Measurements from ENCODE around the gene LRRC3. TPM values are rescaled to one million over a fixed set of nuclear protein-coding genes. Genes with fewer than 3 reads are reported as not detected.

The LRRC3 gene
- total RNA-seq, 1 experiment from 2014 or later: not detected

GRCh38 chr21:44431300-44431699, 24.0 kb upstream of the LRRC3 start:
- no peaks in the 10 kb centered on the region for H3K9me3 ChIP-seq (replicated peaks)

GRCh38 chr21:44432841-44433790, 22.2 kb upstream of the LRRC3 start:
- H3K36me3 ChIP-seq: no peaks in the 10 kb centered on the region
- no peak for DNase-seq
- no peaks in the 10 kb centered on the region for H3K9me3 ChIP-seq (replicated peaks)
- H3K4me3 ChIP-seq: no peak overlapping the region
- no peaks in the 10 kb centered on the region for H3K27me3 ChIP-seq
- no peaks in the 10 kb centered on the region for H3K4me1 ChIP-seq
- no peak overlapping the region for H3K27ac ChIP-seq

More at GRCh38 chr21:44431300-44431699, 24.0 kb upstream of the LRRC3 start:
- H3K4me1 ChIP-seq: no peaks in the 10 kb centered on the region
- no peaks in the 10 kb centered on the region for H3K36me3 ChIP-seq
- DNase-seq: no peak
- H3K4me3 ChIP-seq: no peak overlapping the region
- H3K27me3 ChIP-seq: no peaks in the 10 kb centered on the region
- no peak overlapping the region for H3K27ac ChIP-seq

GRCh38 chr21:44433791-44434567, 21.3 kb upstream of the LRRC3 start:
- no peaks in the 10 kb centered on the region for H3K9me3 ChIP-seq (replicated peaks)
- no peak overlapping the region for H3K4me3 ChIP-seq
- DNase-seq: no peak
- no peaks in the 10 kb centered on the region for H3K36me3 ChIP-seq
- no peaks in the 10 kb centered on the region for H3K4me1 ChIP-seq
- H3K27ac ChIP-seq: no peak overlapping the region
- H3K27me3 ChIP-seq: no peaks in the 10 kb centered on the region

GRCh38 chr21:44434568-44434925, 20.8 kb upstream of the LRRC3 start:
- Histone ChIP-seq H3K9me3 (replicated peaks) (no peaks in the 10 kb centered on the region), H3K4me1 (no peaks in the 10 kb centered on the region), H3K27me3 (no peaks in the 10 kb centered on the region), H3K4me3 (no peak overlapping the region), H3K36me3 (no peaks in the 10 kb centered on the region), H3K27ac (no peak overlapping the region)
- no peak for DNase-seq

GRCh38 chr21:44434936-44435635, 20.2 kb upstream of the LRRC3 start:
- H3K27me3 ChIP-seq: no peaks in the 10 kb centered on the region
- no peak overlapping the region for H3K4me3 ChIP-seq
- no peak for DNase-seq
- no peaks in the 10 kb centered on the region for H3K36me3 ChIP-seq
- H3K4me1 ChIP-seq: no peaks in the 10 kb centered on the region
- H3K9me3 ChIP-seq (replicated peaks): no peaks in the 10 kb centered on the region
- no peak overlapping the region for H3K27ac ChIP-seq

- no peak for DNase-seq
- no peaks in the 10 kb centered on the region for H3K9me3 ChIP-seq (replicated peaks)
- no peaks in the 10 kb centered on the region for H3K4me1 ChIP-seq
- no peak overlapping the region for H3K4me3 ChIP-seq
- H3K27ac ChIP-seq: no peak overlapping the region
- no peaks in the 10 kb centered on the region for H3K36me3 ChIP-seq
- no peaks in the 10 kb centered on the region for H3K27me3 ChIP-seq
Measured at GRCh38 chr21:44436111-44436611, 19.1 kb upstream of the LRRC3 start.

GRCh38 chr21:44436958-44437357, 18.4 kb upstream of the LRRC3 start:
- H3K27me3 ChIP-seq: no peaks in the 10 kb centered on the region
- no peaks in the 10 kb centered on the region for H3K9me3 ChIP-seq (replicated peaks)
- no peak for DNase-seq
- no peak overlapping the region for H3K27ac ChIP-seq
- H3K4me3 ChIP-seq: no peak overlapping the region
- H3K4me1 ChIP-seq: no peaks in the 10 kb centered on the region
- H3K36me3 ChIP-seq: no peaks in the 10 kb centered on the region

- Histone ChIP-seq H3K4me3 (no peak overlapping the region), H3K27ac (no peak overlapping the region), H3K4me1 (no peaks in the 10 kb centered on the region), H3K9me3 (replicated peaks) (no peaks in the 10 kb centered on the region), H3K36me3 (no peaks in the 10 kb centered on the region), H3K27me3 (no peaks in the 10 kb centered on the region)
- no peak for DNase-seq
Measured at GRCh38 chr21:44437371-44437695, 18.0 kb upstream of the LRRC3 start.

GRCh38 chr21:44437696-44438431, 17.4 kb upstream of the LRRC3 start:
- no peaks in the 10 kb centered on the region for H3K36me3 ChIP-seq
- H3K4me1 ChIP-seq: no peaks in the 10 kb centered on the region
- no peak overlapping the region for H3K27ac ChIP-seq
- no peaks in the 10 kb centered on the region for H3K27me3 ChIP-seq
- H3K9me3 ChIP-seq (replicated peaks): no peaks in the 10 kb centered on the region
- no peak for DNase-seq
- no peak overlapping the region for H3K4me3 ChIP-seq

- Histone ChIP-seq H3K9me3 (replicated peaks) (no peaks in the 10 kb centered on the region), H3K27me3 (no peaks in the 10 kb centered on the region), H3K4me3 (no peak overlapping the region), H3K36me3 (no peaks in the 10 kb centered on the region), H3K27ac (no peak overlapping the region), H3K4me1 (no peaks in the 10 kb centered on the region)
- no peak for DNase-seq
Measured at GRCh38 chr21:44438531-44439210, 16.6 kb upstream of the LRRC3 start.

- no peaks in the 10 kb centered on the region for H3K27me3 ChIP-seq
- H3K4me3 ChIP-seq: no peak overlapping the region
- no peaks in the 10 kb centered on the region for H3K36me3 ChIP-seq
- no peaks in the 10 kb centered on the region for H3K9me3 ChIP-seq (replicated peaks)
- H3K27ac ChIP-seq: no peak overlapping the region
- no peaks in the 10 kb centered on the region for H3K4me1 ChIP-seq
- DNase-seq: no peak
Measured at GRCh38 chr21:44439211-44439600, 16.1 kb upstream of the LRRC3 start.

GRCh38 chr21:44440241-44441040, 14.9 kb upstream of the LRRC3 start:
- H3K36me3 ChIP-seq: no peaks in the 10 kb centered on the region
- DNase-seq: no peak
- H3K4me1 ChIP-seq: no peaks in the 10 kb centered on the region
- H3K4me3 ChIP-seq: no peak overlapping the region
- no peaks in the 10 kb centered on the region for H3K9me3 ChIP-seq (replicated peaks)
- no peak overlapping the region for H3K27ac ChIP-seq
- no peaks in the 10 kb centered on the region for H3K27me3 ChIP-seq

- H3K4me3 ChIP-seq: no peak overlapping the region
- no peaks in the 10 kb centered on the region for H3K4me1 ChIP-seq
- no peaks in the 10 kb centered on the region for H3K9me3 ChIP-seq (replicated peaks)
- H3K27me3 ChIP-seq: no peaks in the 10 kb centered on the region
- no peaks in the 10 kb centered on the region for H3K36me3 ChIP-seq
- no peak overlapping the region for H3K27ac ChIP-seq
- no peak for DNase-seq
Measured at GRCh38 chr21:44441041-44441400, 14.3 kb upstream of the LRRC3 start.
